GM21367 (cell line): ENCODE measurements around the gene PDC.
A peak's percentile ranks its signal among the peaks of the same experiment; 100 is the strongest.
"Not testable (repeated sequence)": the region's sequence is repeated elsewhere in the genome, so short reads cannot be mapped to it uniquely, and the experiment has no call there.

ENCODE experiments used
- ATAC-seq: cut with Tn5 transposase; IDR thresholded peaks from one replicate; pipeline ENCODE4 v1.9.1; 2021; ENCODE audit not compliant: unreplicated experiment

Gene PDC

GRCh38 chr1:186473047-186473446 lies 12.1 kb upstream of the PDC start:
- ATAC-seq: no peak

GRCh38 chr1:186465946-186466345 lies 5.0 kb upstream of the PDC start:
- ATAC-seq: no peak

DNA sequence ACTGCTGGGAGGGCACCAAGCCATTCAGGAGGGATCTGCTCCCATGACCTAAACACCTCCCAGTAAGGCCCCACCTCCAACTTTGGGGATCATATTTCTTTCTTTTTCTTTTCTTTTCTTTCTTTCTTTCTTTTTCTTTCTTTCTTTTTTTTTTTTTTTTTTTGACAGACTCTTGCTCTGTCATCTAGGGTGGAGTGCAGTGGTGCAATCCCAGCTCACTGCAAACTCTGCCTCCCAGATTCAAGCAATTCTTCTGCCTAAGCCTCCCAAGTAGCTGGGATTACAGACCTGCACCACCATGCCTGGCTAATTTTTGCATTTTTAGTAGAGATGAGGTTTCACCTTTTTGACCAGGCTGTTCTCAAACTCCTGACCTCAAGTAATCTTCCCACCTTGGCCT lies 4.6 kb upstream of the PDC start:
- ATAC-seq: not testable (repeated sequence)

DNA sequence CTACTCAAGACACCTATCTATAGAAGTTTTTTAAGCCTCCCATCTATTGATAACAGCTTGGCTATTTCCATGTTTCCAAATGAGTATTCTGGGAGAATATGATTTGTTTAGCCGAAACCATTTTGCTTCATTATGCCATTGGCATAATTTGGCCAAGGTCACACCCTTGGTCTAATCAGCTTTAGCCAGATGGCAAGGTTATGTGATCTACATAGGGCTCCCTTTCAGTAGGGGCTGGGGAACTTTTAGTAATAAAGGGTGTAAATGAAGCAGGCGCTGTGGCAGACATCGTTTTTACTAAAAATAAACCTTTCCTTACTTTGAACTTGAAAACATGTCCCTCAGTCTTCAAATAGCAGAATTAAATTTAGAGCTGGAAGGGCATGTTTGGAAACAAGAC lies 3.0 kb upstream of the PDC start:
- ATAC-seq: no peak

DNA sequence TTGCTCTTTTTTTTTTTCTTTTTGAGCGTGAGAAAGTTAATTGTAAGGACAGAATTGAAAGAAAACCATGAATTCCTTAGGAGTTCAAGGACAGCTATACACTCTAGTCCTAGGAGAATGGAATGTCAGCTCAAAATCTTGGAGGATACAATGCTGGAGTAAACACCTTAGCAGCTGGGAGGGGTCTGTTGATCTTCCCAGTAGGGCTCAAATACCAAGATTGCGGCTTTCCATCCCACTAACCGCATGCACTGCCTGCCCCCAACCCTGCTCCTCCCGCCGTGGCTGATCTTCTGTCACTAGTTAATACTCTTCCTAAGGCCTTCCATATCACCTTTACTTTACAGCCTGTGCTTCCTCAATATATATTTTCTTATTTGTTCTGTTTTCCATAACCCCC lies 2.6 kb upstream of the PDC start:
- ATAC-seq: no peak

DNA sequence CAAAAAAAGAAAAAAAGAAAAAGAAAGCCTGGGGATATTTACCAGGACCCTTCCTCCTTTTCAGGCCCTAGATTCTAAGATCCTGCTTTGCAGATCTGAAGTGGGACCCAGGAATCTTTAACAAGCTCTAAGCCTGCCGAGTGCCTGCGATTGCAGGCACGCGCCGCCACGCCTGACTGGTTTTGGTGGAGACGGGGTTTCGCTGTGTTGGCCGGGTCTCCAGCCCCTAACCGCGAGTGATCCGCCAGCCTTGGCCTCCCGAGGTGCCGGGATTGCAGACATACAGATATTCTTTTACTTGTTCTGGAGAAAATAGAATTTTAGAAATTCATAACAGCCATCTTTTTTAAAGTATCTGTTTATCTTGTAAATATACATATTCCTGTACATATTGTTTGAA lies 1.8 kb downstream of the PDC start:
- not testable (repeated sequence) for ATAC-seq

DNA sequence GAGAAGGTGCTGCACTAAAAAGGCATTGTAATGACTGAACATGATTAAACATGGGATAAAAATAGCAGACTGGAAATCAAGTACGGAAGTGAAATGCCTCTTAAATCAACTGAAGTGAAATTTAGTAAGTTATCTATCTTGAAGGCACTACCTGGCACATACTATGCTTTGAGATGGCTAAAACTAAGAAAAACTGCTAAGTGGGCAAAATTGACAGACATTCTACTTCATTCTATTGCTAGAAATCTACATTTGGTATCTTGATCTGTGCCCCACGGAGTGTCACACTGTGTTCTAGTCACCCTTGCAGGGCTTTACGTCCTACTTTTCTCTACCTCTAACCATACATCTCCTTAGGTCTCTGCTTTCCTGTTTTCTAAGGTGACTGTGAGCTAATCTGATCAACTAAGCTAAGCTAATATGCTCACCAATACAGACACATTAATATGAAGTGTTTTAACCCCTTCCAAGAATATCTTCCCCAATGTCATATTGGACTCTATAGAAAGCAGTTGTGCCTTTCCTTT lies 4.1 kb downstream of the PDC start:
- ATAC-seq: no peak

- no peak for ATAC-seq
These were observed 5.9 kb downstream of the PDC start for GRCh38 chr1:186454981-186455380.

DNA sequence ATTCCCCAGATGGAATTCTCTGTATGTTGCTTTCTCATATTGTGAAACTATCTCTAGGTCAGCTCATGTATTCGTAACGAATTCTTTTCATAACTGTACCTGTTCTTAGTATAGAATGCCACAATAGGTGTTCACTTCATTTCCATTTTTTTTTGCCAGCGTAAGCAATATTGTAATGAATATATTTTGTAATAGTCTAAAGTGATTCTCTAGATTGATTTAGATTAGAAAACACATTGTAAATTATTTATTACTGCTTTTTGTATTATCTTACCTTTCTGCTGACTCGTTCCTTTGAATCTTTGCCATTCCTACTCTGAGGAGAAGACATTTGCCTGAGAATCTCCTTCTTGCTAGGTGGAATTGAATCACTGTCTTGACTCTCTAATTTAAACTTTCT lies 14.8 kb downstream of the PDC start:
- no peak for ATAC-seq

GRCh38 chr1:186443638-186444037 lies 17.3 kb downstream of the PDC start:
- ATAC-seq: no peak

DNA sequence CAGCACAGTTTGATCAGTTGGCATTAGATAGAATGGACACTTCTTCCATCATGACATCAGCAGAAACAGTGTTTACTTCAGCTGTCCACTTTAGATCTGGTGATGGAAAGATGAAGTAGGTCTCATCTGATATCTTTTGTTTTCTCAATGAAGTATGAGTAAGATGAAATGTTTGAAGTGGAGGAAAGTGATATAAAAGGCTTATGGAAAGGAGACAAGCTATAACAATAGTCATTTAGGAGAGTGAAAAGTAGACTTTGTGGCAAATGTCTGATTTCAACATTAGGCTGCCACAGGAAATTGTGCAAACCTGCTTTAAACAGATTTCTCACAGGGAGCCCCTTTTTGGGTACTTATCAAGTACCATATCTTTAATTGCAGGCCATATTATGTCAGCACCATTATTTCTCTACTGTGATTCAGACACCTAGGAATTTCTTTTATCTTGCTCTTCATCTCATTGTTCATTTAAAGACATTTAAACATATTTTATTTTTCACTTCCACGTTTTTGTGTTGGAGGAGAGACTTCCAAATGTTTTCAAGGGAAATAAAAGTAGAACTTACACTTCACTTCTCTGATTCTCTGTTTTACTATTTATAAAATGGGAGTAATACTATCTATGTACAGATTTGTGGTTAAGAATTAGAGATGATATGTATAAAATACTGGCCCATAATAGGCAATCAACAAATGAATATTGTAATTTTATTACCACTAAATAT lies 18.1 kb downstream of the PDC start:
- ATAC-seq: no peak

- ATAC-seq: no peak
These were observed 20.3 kb downstream of the PDC start for GRCh38 chr1:186440584-186440983.

GRCh38 chr1:186438567-186438966 lies 22.3 kb downstream of the PDC start:
- ATAC-seq: no peak

GRCh38 chr1:186435336-186435735 lies 25.6 kb downstream of the PDC start:
- no peak for ATAC-seq

DNA sequence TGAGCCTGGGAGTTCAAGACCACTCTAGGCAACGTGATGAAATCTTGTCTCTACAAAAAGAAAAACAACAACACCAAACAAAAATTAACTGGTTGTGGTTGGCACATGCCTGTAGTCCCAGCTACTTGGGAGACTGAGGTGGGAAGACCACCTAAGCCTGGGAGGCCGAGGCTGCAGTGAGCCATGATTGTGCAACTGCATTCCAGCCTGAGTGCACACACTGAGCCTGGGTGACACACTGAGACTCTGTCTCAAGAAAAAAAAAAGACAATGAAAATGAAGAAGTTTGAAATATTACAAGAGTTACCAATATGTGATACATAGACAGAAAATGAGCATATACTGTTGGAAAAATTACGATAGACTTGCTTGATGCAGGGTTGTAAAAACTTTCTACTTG lies 31.9 kb downstream of the PDC start:
- ATAC-seq: no peak

GRCh38 chr1:186426118-186426517 lies 34.8 kb downstream of the PDC start:
- no peak for ATAC-seq

GRCh38 chr1:186424539-186424938 lies 36.4 kb downstream of the PDC start:
- ATAC-seq: no peak

GRCh38 chr1:186421446-186421845 lies 39.5 kb downstream of the PDC start:
- ATAC-seq: no peak

DNA sequence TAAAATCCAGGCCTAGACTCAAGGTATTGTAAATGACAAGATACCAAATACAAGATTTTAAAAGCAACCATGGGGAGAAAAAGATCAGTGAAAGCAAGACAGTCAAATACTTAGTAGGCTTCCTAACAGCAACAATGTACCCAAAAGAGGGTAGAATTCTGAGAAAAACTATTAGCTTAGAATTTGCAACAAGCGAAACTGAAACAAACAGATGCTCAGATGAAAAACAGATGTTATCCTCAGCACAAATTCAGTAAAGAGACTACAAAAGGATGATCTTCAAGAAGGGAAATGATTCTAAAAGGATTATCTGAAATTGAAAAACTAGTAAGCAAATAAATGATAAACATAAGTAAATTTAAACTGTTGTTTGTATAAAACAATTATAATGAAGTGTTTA lies 40.0 kb downstream of the PDC start:
- ATAC-seq: peak; percentile 93

DNA sequence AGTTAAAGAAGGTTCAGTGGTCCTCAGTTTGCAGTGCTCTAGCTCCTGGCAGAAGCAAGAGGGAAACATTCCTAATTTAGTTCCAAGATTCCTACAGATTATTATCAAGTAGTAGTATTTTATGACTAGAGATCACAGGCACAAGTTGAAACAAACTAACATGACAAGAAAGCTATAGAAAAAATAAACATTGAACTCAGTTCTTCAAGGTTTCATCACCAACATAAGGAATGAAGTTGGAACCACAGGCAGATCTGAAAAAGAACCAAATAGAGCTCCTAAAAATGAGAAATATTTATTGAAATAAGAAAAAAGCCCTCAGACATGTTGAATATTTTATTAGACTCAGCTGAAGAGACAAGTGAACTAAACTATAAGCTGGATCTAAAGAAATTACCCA lies 40.6 kb downstream of the PDC start:
- ATAC-seq: no peak

- no peak for ATAC-seq
These were observed 42.4 kb downstream of the PDC start for GRCh38 chr1:186418503-186418902.

DNA sequence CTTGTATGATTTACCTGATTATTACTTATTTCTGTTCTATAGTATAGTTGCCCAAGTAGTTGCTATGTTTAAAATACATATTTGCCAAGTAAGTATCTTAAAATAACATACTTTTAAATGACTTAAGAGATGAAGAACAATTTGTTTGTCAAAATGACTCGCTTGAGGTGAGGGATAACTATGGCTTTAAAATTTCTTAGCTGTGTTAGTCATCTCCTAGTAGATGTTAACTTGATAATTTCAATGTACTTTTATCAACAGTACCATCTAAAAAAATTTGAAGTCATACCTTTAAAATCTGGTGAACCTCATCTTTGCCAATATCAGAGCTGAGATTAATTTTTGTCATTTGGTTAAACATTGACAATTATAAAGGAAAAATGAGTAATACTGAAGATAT lies 47.6 kb downstream of the PDC start:
- ATAC-seq: no peak

DNA sequence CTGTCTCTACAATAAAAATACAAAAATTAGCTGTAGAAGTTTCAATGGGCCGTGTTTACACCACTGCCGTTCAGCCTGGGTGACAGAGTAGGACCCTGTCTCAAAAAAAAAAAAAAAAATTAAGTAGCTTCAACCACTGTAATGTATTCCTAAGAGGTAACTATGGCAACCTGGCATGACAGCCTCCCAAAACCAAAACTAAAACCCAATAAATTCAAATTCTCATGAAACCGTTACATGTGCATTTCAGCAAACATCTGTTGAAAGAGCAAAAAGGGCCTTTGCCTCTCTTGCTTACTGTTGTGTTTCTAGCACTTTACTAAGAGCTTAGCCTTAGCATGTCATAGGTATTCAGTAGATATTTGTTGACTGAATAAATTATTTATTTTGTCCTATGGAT lies 51.8 kb downstream of the PDC start:
- ATAC-seq: peak; percentile 50
